CD4-positive, alpha-beta T cell treated with Interleukin-15 for 4 hours (primary cell): ENCODE results near the gene CCNQ.

Experiments
- DNase-seq: peaks from one replicate; pipeline ENCODE4 v3.0.0-alpha.2; 2020; ENCODE audit warnings: low spot score

CCNQ gene

DNA sequence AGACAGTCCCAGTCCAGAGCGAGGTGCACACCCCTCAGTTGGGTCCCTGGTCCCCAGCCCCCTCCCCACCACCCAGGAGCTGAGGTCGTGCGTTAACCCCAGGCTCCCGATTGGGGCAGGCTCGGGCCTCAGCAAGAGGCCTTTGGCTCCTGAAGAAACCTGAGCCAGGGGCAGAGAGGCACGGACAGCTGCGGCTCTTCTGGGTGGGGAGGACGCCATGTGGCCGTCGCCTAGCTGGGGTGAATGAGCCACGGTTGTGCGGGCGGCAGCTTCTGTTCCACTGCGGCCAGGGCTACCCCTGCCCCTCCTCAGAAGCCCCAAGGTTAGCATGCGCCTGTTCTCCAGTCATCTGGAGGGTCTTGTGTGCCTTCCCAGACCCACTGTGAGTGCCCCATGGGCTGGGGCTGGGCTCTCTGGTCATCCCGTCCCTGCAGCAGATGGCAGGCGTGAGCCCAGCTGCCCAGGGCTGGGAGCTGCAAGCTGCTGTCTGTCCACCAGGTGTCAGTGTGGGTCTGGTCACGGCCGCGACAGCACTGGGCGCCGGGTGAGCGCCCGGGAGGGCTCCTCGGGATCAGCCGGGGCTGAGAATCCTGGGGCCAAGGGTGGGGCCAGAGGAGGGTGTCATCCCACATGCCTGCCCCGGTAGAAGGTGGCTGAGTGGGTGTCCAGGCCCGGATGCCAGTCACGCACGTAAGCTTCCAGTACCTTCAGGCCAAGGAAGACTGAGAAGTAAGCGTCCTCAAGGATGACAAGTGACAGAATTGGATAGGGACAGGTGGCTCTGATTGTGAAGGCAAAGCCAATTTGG, 59.6 kb downstream of the CCNQ start:
- DNase-seq, result peak; percentile 58

GRCh38 chrX:153538424-153538823, 60.5 kb downstream of the CCNQ start:
- DNase-seq, result no peak
